K562 (cell line): Measurements from ENCODE around the gene LIN28A. TPM values are rescaled to one million over a fixed set of nuclear protein-coding genes. Genes with fewer than 3 reads are reported as not detected.

Experiments
- HNRNPK ChIP-seq: fragments of 200-400 bp; formaldehyde crosslinking; IDR thresholded peaks from one replicate; pipeline ENCODE4 v1.6.1; 2018; ENCODE audit warnings: mild to moderate bottlenecking, low read depth, low read length; ENCODE audit not compliant: poor library complexity, severe bottlenecking
- TEAD2 ChIP-seq: fragments of 450-650 bp; IDR thresholded peaks from 2 replicates; pipeline ENCODE4 v1.6.1; 2016; ENCODE audit warnings: missing genetic modification characterization, control low read depth, missing compliant biosample characterization
- polyA plus RNA-seq, 8 experiments: library from polyadenylated mRNA; depleted of rRNA in 4 of 8; stranded (reverse) in 5 of 8; unstranded in 3 of 8; fragments of >200 nt; fragmentation: Nextera tagmentation in 2 of 8; fragmentation: Illumina TruSeq in 1 of 8; extraction: Ambion mirVana in 2 of 8; extraction: Trizol in 1 of 8; gene quantifications; 2 replicates each; pipeline versions ENCODE4 v1.2.1 to v1.2.3, GENCODE V29; 2011 to 2014; ENCODE audit warnings: inconsistent platforms in 1 of 8, missing spikeins in 1 of 8
- total RNA-seq, 7 experiments: library from RNA; depleted of rRNA in 6 of 7; stranded (reverse); fragments of >200 nt in 6 of 7; fragmentation: Illumina TruSeq in 2 of 7; extraction: Trizol in 2 of 7; gene quantifications; 2 replicates each; pipeline versions ENCODE4 v1.2.1 to v1.2.3, GENCODE V29; 2011 to 2021; ENCODE audit warnings: low replicate concordance in 1 of 7
- TF ChIP-seq, protein P1 (sequence below): fragments of 450-650 bp; IDR thresholded peaks from 2 replicates; pipeline ENCODE4 v1.7.0; 2016; ENCODE audit warnings: borderline replicate concordance
- TF ChIP-seq, protein P2 (sequence below), 2 experiments: IDR thresholded peaks in 1 of 2; conservative IDR thresholded peaks in 1 of 2; 2 replicates each; pipeline ENCODE4 v1.6.1; 2016; ENCODE audit warnings: low read depth in 2 of 2, mild to moderate bottlenecking in 1 of 2, missing compliant biosample characterization in 1 of 2, missing genetic modification characterization in 1 of 2, moderate library complexity in 1 of 2
- TF ChIP-seq, protein P3 (sequence below): fragments of 450-650 bp; formaldehyde crosslinking; IDR thresholded peaks from 2 replicates; pipeline ENCODE4 v1.4.0; 2022; ENCODE audit warnings: missing genetic modification characterization

LIN28A gene
- total and polyA plus RNA-seq, 9 of the 15 experiments (the other 6 are each of a cell fraction or from before 2014, with no cell fraction given) = 0.80 to 5.4 (median 3.9) TPM

DNA sequence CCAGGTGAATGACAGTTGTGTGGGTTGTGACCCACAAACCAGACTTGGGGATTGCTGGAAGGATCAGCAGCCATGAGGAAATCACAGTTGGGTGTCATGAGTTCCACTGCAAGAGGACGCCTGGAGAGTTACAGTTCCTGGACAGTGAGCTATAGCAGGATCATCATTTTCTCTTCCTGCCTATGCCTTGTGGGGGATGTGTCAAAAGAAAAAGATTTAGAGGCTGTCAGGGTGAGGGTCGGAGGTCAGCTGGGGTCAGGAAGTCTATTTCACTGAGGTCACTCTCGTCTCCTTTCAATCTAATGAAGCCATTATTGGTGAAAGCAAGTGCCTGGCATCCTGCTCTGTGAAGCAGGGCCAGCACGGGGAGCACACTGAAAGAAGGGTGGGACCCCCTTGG is 7.0 kb upstream of the LIN28A start (continued):
- no peak for TF ChIP-seq TEAD2 (tag)
- TF ChIP-seq, protein P1, sequence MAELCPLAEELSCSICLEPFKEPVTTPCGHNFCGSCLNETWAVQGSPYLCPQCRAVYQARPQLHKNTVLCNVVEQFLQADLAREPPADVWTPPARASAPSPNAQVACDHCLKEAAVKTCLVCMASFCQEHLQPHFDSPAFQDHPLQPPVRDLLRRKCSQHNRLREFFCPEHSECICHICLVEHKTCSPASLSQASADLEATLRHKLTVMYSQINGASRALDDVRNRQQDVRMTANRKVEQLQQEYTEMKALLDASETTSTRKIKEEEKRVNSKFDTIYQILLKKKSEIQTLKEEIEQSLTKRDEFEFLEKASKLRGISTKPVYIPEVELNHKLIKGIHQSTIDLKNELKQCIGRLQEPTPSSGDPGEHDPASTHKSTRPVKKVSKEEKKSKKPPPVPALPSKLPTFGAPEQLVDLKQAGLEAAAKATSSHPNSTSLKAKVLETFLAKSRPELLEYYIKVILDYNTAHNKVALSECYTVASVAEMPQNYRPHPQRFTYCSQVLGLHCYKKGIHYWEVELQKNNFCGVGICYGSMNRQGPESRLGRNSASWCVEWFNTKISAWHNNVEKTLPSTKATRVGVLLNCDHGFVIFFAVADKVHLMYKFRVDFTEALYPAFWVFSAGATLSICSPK = no peak
- TF ChIP-seq, protein P2, sequence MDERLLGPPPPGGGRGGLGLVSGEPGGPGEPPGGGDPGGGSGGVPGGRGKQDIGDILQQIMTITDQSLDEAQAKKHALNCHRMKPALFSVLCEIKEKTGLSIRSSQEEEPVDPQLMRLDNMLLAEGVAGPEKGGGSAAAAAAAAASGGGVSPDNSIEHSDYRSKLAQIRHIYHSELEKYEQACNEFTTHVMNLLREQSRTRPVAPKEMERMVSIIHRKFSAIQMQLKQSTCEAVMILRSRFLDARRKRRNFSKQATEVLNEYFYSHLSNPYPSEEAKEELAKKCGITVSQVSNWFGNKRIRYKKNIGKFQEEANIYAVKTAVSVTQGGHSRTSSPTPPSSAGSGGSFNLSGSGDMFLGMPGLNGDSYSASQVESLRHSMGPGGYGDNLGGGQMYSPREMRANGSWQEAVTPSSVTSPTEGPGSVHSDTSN (CRISPR knock-in tag; IDR thresholded peaks at IDR 0.05; ENCODE audit: low read depth) = no peak
- TF ChIP-seq, protein P2 (tag; conservative IDR thresholded peaks at IDR 0.05; ENCODE audit: low read depth) = peak; percentile 54; the same call in 1 of the 2 replicates
- no peak for TF ChIP-seq HNRNPK
- TF ChIP-seq, protein P3, sequence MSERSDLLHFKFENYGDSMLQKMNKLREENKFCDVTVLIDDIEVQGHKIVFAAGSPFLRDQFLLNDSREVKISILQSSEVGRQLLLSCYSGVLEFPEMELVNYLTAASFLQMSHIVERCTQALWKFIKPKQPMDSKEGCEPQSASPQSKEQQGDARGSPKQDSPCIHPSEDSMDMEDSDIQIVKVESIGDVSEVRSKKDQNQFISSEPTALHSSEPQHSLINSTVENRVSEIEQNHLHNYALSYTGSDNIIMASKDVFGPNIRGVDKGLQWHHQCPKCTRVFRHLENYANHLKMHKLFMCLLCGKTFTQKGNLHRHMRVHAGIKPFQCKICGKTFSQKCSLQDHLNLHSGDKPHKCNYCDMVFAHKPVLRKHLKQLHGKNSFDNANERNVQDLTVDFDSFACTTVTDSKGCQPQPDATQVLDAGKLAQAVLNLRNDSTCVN = no peak
